Right ventricle myocardium inferior (tissue), 1 donor: ENCODE data around the gene HEMK1. TPM values are rescaled to one million over a fixed set of nuclear protein-coding genes. Genes with fewer than 3 reads are reported as not detected.

Experiments used
- total RNA-seq: library from RNA; stranded (reverse); fragmentation: NEBNext Ultra II Directional; extraction: Animal tissue kit (Norgen Biotek cat#: 25700); gene quantifications from one replicate; pipeline ENCODE4 v1.2.1, GENCODE V29; 2021
- donor health status: DM: no; HTN: yes; CAD: no; lungs with severe emphysema.

Gene HEMK1
- total RNA-seq, 1 donor from 2014 or later = 14.0 TPM

Other genes with a start within 250 kb of the HEMK1 start
- gene HYAL2, start 246.8 kb upstream of the HEMK1 start, total RNA-seq = 39.0 TPM
- 32.8 TPM for gene TUSC2, start 241.3 kb upstream of the HEMK1 start, total RNA-seq
- 14.7 TPM for gene RASSF1, start 228.7 kb upstream of the HEMK1 start, total RNA-seq
- gene ZMYND10, start 223.8 kb upstream of the HEMK1 start, total RNA-seq = not detected
- gene NPRL2, start 218.7 kb upstream of the HEMK1 start, total RNA-seq = 16.7 TPM
- 6.3 TPM for gene CYB561D2, start 218.7 kb upstream of the HEMK1 start, total RNA-seq
- 26.4 TPM for gene TMEM115, start 210.0 kb upstream of the HEMK1 start, total RNA-seq
- 1.2 TPM for gene CACNA2D2, start 65.9 kb upstream of the HEMK1 start, total RNA-seq
- 48.4 TPM for gene C3orf18, start 1.8 kb upstream of the HEMK1 start, total RNA-seq
- gene CISH, start 42.3 kb downstream of the HEMK1 start, total RNA-seq = 13.2 TPM
- 412 TPM for gene MAPKAPK3, start 47.6 kb downstream of the HEMK1 start, total RNA-seq
- gene DOCK3, start 105.4 kb downstream of the HEMK1 start, total RNA-seq = 3.9 TPM